Measurements from ENCODE around the gene DNAI2.

The DNAI2 gene

GRCh38 chr17:74274709-74275340, 791 bp downstream of the DNAI2 start:
- Histone ChIP-seq H3K79me2 (ENCODE audit: insufficient read depth, low read length) (no peaks in the 10 kb centered on the region), H3K4me2 (ENCODE audit: insufficient read depth, low read length) (no peak overlapping the region), H3K36me3 (ENCODE audit: insufficient read depth, low read length) (no peaks in the 10 kb centered on the region), H3K27me3 (ENCODE audit: insufficient read depth, low read length, poor library complexity) (peaks cover 16% of the 10 kb centered on the region), H3K4me1 (ENCODE audit: insufficient read depth, low read length) (no peaks in the 10 kb centered on the region), H3K4me3 (ENCODE audit: low read depth in 1 of 2, low read length in 2 of 2) (no peak overlapping the region), H4K20me1 (ENCODE audit: insufficient read depth, low read length) (no peaks in the 10 kb centered on the region), H2AFZ (ENCODE audit: low read depth, low read length) (no peak overlapping the region), H3K27ac (ENCODE audit: low read length) (no peak overlapping the region), H3K9ac (ENCODE audit: low read depth, low read length) (no peak overlapping the region), H3K9me3 (ENCODE audit: insufficient read depth, low read length, severe bottlenecking) (no peaks in the 10 kb centered on the region)
- no peak for ATAC-seq (ENCODE audit: insufficient read depth, low read depth)
- no peak for DNase-seq
- TF ChIP-seq, protein P1, sequence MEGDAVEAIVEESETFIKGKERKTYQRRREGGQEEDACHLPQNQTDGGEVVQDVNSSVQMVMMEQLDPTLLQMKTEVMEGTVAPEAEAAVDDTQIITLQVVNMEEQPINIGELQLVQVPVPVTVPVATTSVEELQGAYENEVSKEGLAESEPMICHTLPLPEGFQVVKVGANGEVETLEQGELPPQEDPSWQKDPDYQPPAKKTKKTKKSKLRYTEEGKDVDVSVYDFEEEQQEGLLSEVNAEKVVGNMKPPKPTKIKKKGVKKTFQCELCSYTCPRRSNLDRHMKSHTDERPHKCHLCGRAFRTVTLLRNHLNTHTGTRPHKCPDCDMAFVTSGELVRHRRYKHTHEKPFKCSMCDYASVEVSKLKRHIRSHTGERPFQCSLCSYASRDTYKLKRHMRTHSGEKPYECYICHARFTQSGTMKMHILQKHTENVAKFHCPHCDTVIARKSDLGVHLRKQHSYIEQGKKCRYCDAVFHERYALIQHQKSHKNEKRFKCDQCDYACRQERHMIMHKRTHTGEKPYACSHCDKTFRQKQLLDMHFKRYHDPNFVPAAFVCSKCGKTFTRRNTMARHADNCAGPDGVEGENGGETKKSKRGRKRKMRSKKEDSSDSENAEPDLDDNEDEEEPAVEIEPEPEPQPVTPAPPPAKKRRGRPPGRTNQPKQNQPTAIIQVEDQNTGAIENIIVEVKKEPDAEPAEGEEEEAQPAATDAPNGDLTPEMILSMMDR (IDR thresholded peaks at IDR 0.05; ENCODE audit: borderline replicate concordance, extremely low read depth, low read length, poor library complexity, severe bottlenecking): no peak
- no peak for TF ChIP-seq EZH2 (IDR thresholded peaks at IDR 0.05; ENCODE audit: borderline replicate concordance, low read depth, low read length, severe bottlenecking)

GRCh38 chr17:74276051-74276476, 2.0 kb downstream of the DNAI2 start:
- Histone ChIP-seq H3K9me3 (ENCODE audit: insufficient read depth, low read length, severe bottlenecking) (no peaks in the 10 kb centered on the region), H3K4me2 (ENCODE audit: insufficient read depth, low read length) (no peak overlapping the region), H3K9ac (ENCODE audit: low read depth, low read length) (no peak overlapping the region), H4K20me1 (ENCODE audit: insufficient read depth, low read length) (no peaks in the 10 kb centered on the region), H3K27ac (ENCODE audit: low read length) (no peak overlapping the region), H3K4me1 (ENCODE audit: insufficient read depth, low read length) (no peaks in the 10 kb centered on the region), H2AFZ (ENCODE audit: low read depth, low read length) (no peak overlapping the region), H3K4me3 (ENCODE audit: low read depth in 1 of 2, low read length in 2 of 2) (no peak overlapping the region), H3K27me3 (ENCODE audit: insufficient read depth, low read length, poor library complexity) (peaks cover 22% of the 10 kb centered on the region), H3K36me3 (ENCODE audit: insufficient read depth, low read length) (no peaks in the 10 kb centered on the region), H3K79me2 (ENCODE audit: insufficient read depth, low read length) (no peaks in the 10 kb centered on the region)
- DNase-seq (no peak), ATAC-seq (ENCODE audit: insufficient read depth, low read depth) (no peak)
- TF ChIP-seq, protein P1 (IDR thresholded peaks at IDR 0.05; ENCODE audit: borderline replicate concordance, extremely low read depth, low read length, poor library complexity, severe bottlenecking): no peak
- no peak for TF ChIP-seq EZH2 (IDR thresholded peaks at IDR 0.05; ENCODE audit: borderline replicate concordance, low read depth, low read length, severe bottlenecking)

GRCh38 chr17:74276541-74277009, 2.5 kb downstream of the DNAI2 start:
- H3K4me1 ChIP-seq (ENCODE audit: insufficient read depth, low read length): no peaks in the 10 kb centered on the region
- ATAC-seq (ENCODE audit: insufficient read depth, low read depth) (no peak), DNase-seq (no peak)
- H3K27ac ChIP-seq (ENCODE audit: low read length): no peak overlapping the region
- no peak overlapping the region for H3K4me3 ChIP-seq (ENCODE audit: low read depth in 1 of 2, low read length in 2 of 2)
- H3K9ac ChIP-seq (ENCODE audit: low read depth, low read length): no peak overlapping the region
- no peaks in the 10 kb centered on the region for H4K20me1 ChIP-seq (ENCODE audit: insufficient read depth, low read length)
- no peak overlapping the region for H3K4me2 ChIP-seq (ENCODE audit: insufficient read depth, low read length)
- H3K9me3 ChIP-seq (ENCODE audit: insufficient read depth, low read length, severe bottlenecking): no peaks in the 10 kb centered on the region
- H3K36me3 ChIP-seq (ENCODE audit: insufficient read depth, low read length): no peaks in the 10 kb centered on the region
- no peaks in the 10 kb centered on the region for H3K79me2 ChIP-seq (ENCODE audit: insufficient read depth, low read length)
- no peak overlapping the region for H2AFZ ChIP-seq (ENCODE audit: low read depth, low read length)
- TF ChIP-seq, protein P1 (IDR thresholded peaks at IDR 0.05; ENCODE audit: borderline replicate concordance, extremely low read depth, low read length, poor library complexity, severe bottlenecking): no peak
- TF ChIP-seq EZH2 (IDR thresholded peaks at IDR 0.05; ENCODE audit: borderline replicate concordance, low read depth, low read length, severe bottlenecking): no peak
- peaks cover 22% of the 10 kb centered on the region for H3K27me3 ChIP-seq (ENCODE audit: insufficient read depth, low read length, poor library complexity)

Measured in DND-41 (cell line).